GM18520 (cell line): Measurements from ENCODE around the gene TMEM213.
"Not testable (repeated sequence)": the region's sequence is repeated elsewhere in the genome, so short reads cannot be mapped to it uniquely, and the experiment has no call there.

Experiments
- ATAC-seq: cut with Tn5 transposase; IDR thresholded peaks from one replicate; pipeline ENCODE4 v1.9.1; 2021; ENCODE audit not compliant: unreplicated experiment

The TMEM213 gene

GRCh38 chr7:138796038-138796615 is 1.7 kb upstream of the TMEM213 start:
- ATAC-seq, result no peak

GRCh38 chr7:138797046-138797445 is 748 bp upstream of the TMEM213 start:
- not testable (repeated sequence) for ATAC-seq

- no peak for ATAC-seq
These were observed 1.0 kb downstream of the TMEM213 start for GRCh38 chr7:138798836-138799235.

- no peak for ATAC-seq
These were observed 1.7 kb downstream of the TMEM213 start for GRCh38 chr7:138799336-138800000.

GRCh38 chr7:138801256-138801655 is 3.5 kb downstream of the TMEM213 start:
- ATAC-seq, result no peak

GRCh38 chr7:138802706-138803105 is 4.9 kb downstream of the TMEM213 start:
- no peak for ATAC-seq

GRCh38 chr7:138804618-138805017 is 6.8 kb downstream of the TMEM213 start:
- no peak for ATAC-seq

GRCh38 chr7:138809346-138809745 is 11.6 kb downstream of the TMEM213 start:
- no peak for ATAC-seq

GRCh38 chr7:138811327-138811726 is 13.5 kb downstream of the TMEM213 start:
- ATAC-seq, result not testable (repeated sequence)

GRCh38 chr7:138813945-138814344 is 16.2 kb downstream of the TMEM213 start:
- ATAC-seq, result no peak

- ATAC-seq, result no peak
These were observed 17.1 kb downstream of the TMEM213 start for GRCh38 chr7:138814816-138815332.

GRCh38 chr7:138816650-138817049 is 18.9 kb downstream of the TMEM213 start:
- ATAC-seq, result no peak

GRCh38 chr7:138819625-138820024 is 21.8 kb downstream of the TMEM213 start:
- ATAC-seq, result no peak

GRCh38 chr7:138821912-138822311 is 24.1 kb downstream of the TMEM213 start:
- no peak for ATAC-seq

- no peak for ATAC-seq
These were observed 25.2 kb downstream of the TMEM213 start for GRCh38 chr7:138822867-138823535.

GRCh38 chr7:138825049-138825721 is 27.4 kb downstream of the TMEM213 start:
- no peak for ATAC-seq

GRCh38 chr7:138828302-138828701 is 30.5 kb downstream of the TMEM213 start:
- ATAC-seq, result no peak

- no peak for ATAC-seq
These were observed 31.5 kb downstream of the TMEM213 start for GRCh38 chr7:138829335-138829734.

- ATAC-seq, result no peak
These were observed 35.2 kb downstream of the TMEM213 start for GRCh38 chr7:138832966-138833365.

GRCh38 chr7:138833596-138833995 is 35.8 kb downstream of the TMEM213 start:
- ATAC-seq, result no peak

- ATAC-seq, result no peak
These were observed 36.8 kb downstream of the TMEM213 start for GRCh38 chr7:138834583-138834982.

GRCh38 chr7:138835087-138835486 is 37.3 kb downstream of the TMEM213 start:
- no peak for ATAC-seq
